ENCODE data around the gene EGFLAM. TPM values are rescaled to one million over a fixed set of nuclear protein-coding genes. Genes with fewer than 3 reads are reported as not detected.

The EGFLAM gene
- total RNA-seq, 1 experiment from 2014 or later, result 1.1 TPM

DNA sequence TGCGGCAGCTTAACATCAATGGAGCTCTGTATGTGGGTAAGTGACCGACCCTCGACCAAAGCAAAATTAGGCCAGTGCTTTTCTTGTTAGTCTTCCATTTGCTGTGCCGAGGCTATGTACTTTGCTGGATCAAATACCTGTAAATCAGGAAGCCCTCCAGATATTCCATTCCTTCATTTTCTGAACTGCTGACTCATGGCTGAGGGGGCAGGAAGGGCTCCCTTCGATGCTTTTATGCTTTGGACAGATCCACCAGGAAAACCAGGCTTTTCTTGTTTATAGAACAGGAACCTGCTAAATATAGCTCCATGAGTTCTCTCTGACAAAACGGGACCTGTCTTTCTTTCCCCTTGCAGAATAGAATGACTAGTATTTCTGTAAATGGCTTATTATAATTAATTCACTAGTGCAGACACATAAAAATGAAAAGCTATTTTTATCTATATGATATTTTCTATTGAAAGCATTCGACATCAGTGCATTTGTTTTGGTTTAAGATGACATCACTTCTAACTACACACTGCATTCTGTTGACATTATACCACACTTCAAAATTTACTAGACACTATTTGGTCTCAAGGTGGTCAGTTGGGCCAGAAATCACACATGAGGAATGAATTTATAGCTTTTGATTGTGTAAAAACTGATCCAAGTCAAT, 204.7 kb downstream of the EGFLAM start (continued):
- TF ChIP-seq, protein P1, sequence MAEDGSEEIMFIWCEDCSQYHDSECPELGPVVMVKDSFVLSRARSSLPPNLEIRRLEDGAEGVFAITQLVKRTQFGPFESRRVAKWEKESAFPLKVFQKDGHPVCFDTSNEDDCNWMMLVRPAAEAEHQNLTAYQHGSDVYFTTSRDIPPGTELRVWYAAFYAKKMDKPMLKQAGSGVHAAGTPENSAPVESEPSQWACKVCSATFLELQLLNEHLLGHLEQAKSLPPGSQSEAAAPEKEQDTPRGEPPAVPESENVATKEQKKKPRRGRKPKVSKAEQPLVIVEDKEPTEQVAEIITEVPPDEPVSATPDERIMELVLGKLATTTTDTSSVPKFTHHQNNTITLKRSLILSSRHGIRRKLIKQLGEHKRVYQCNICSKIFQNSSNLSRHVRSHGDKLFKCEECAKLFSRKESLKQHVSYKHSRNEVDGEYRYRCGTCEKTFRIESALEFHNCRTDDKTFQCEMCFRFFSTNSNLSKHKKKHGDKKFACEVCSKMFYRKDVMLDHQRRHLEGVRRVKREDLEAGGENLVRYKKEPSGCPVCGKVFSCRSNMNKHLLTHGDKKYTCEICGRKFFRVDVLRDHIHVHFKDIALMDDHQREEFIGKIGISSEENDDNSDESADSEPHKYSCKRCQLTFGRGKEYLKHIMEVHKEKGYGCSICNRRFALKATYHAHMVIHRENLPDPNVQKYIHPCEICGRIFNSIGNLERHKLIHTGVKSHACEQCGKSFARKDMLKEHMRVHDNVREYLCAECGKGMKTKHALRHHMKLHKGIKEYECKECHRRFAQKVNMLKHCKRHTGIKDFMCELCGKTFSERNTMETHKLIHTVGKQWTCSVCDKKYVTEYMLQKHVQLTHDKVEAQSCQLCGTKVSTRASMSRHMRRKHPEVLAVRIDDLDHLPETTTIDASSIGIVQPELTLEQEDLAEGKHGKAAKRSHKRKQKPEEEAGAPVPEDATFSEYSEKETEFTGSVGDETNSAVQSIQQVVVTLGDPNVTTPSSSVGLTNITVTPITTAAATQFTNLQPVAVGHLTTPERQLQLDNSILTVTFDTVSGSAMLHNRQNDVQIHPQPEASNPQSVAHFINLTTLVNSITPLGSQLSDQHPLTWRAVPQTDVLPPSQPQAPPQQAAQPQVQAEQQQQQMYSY (CRISPR knock-in tag; IDR thresholded peaks at IDR 0.05), result no peak
- TF ChIP-seq GRHL2 (CRISPR knock-in tag; IDR thresholded peaks at IDR 0.05; ENCODE audit: insufficient replicate concordance, severe bottlenecking), result no peak
- no peak for TF ChIP-seq GABPB1 (CRISPR knock-in tag; IDR thresholded peaks at IDR 0.05)
- no peak for TF ChIP-seq RELA (CRISPR knock-in tag; IDR thresholded peaks at IDR 0.05; ENCODE audit: borderline replicate concordance)
- no peak for TF ChIP-seq NFE2L1 (CRISPR knock-in tag; IDR thresholded peaks at IDR 0.05)
- TF ChIP-seq CBFB (CRISPR knock-in tag; IDR thresholded peaks at IDR 0.05; ENCODE audit: low read depth), result no peak
- TF ChIP-seq ATF1 (CRISPR knock-in tag; IDR thresholded peaks at IDR 0.05), result no peak

DNA sequence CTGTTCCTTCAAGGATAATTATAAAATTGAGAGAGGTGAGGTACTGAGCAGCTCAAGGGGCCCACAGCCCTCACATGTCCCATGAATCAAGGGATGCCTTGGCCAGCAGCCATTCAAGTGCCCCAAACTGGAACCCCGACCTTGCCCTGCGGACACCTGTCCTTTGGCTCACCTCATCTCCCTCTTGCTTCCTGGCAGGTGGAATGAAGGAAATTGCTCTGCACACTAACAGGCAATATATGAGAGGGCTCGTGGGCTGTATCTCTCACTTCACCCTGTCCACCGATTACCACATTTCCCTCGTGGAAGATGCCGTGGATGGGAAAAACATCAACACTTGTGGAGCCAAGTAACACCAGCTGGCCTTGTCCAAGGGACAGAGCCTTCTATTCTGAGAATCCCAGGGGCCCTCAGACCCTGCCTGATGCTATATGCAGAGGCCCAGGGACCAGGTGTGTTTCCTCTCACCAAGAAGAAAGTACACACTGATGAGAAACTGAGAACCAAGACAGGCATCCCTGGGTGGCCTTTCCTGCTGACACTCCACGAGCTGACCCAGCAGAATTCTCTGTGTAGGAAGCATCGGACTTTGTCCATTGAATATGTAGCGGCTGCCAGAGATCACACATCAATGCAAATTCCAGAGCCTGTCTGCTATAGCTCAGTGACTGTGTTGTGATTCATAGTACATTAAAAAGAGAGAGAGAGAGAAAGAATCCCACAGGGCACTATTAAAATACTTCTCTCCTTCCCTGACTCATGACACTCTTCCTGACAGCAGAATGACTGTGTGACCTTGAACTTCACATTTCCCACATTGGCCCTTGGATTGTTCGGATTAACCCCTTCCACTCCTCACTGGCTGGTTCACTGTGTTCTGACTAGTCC, 205.5 kb downstream of the EGFLAM start:
- H3K36me3 Mint-ChIP-seq, result no peaks in the 10 kb centered on the region
- no peak overlapping the region for H3K27ac Mint-ChIP-seq
- H3K9me3 Mint-ChIP-seq, result peaks cover 7% of the 10 kb centered on the region
- CTCF ChIA-PET, result interaction anchor here (0.7 to 2.6 kb wide), 2 partner anchors 22 to 43 kb away, joined by 4 to 13 read pairs; no protein-coding TSS in a partner anchor
- ATAC-seq (no peak), DNase-seq (ENCODE audit: low spot score) (no peak)
- POLR2A ChIA-PET, result no interaction called here
- no peaks in the 10 kb centered on the region for H3K27me3 Mint-ChIP-seq (ENCODE audit: low read depth)
- TF ChIP-seq GTF2I (CRISPR knock-in tag; conservative IDR thresholded peaks at IDR 0.05) (no peak), ZMAT4 (CRISPR knock-in tag; IDR thresholded peaks at IDR 0.05) (no peak), NFYB (CRISPR knock-in tag; conservative IDR thresholded peaks at IDR 0.05; ENCODE audit: low read depth) (no peak), KAT7 (CRISPR knock-in tag; IDR thresholded peaks at IDR 0.05; ENCODE audit: borderline replicate concordance) (no peak), ZNF281 (CRISPR knock-in tag; IDR thresholded peaks at IDR 0.05) (no peak), CBFB (CRISPR knock-in tag; IDR thresholded peaks at IDR 0.05; ENCODE audit: low read depth) (no peak), GABPB1 (CRISPR knock-in tag; IDR thresholded peaks at IDR 0.05) (no peak), ATF6 (CRISPR knock-in tag; IDR thresholded peaks at IDR 0.05) (no peak), ZNF263 (CRISPR knock-in tag; IDR thresholded peaks at IDR 0.05; ENCODE audit: low read depth) (no peak), FOXP1 (CRISPR knock-in tag; IDR thresholded peaks at IDR 0.05; ENCODE audit: borderline replicate concordance) (no peak)
- TF ChIP-seq, protein P2, sequence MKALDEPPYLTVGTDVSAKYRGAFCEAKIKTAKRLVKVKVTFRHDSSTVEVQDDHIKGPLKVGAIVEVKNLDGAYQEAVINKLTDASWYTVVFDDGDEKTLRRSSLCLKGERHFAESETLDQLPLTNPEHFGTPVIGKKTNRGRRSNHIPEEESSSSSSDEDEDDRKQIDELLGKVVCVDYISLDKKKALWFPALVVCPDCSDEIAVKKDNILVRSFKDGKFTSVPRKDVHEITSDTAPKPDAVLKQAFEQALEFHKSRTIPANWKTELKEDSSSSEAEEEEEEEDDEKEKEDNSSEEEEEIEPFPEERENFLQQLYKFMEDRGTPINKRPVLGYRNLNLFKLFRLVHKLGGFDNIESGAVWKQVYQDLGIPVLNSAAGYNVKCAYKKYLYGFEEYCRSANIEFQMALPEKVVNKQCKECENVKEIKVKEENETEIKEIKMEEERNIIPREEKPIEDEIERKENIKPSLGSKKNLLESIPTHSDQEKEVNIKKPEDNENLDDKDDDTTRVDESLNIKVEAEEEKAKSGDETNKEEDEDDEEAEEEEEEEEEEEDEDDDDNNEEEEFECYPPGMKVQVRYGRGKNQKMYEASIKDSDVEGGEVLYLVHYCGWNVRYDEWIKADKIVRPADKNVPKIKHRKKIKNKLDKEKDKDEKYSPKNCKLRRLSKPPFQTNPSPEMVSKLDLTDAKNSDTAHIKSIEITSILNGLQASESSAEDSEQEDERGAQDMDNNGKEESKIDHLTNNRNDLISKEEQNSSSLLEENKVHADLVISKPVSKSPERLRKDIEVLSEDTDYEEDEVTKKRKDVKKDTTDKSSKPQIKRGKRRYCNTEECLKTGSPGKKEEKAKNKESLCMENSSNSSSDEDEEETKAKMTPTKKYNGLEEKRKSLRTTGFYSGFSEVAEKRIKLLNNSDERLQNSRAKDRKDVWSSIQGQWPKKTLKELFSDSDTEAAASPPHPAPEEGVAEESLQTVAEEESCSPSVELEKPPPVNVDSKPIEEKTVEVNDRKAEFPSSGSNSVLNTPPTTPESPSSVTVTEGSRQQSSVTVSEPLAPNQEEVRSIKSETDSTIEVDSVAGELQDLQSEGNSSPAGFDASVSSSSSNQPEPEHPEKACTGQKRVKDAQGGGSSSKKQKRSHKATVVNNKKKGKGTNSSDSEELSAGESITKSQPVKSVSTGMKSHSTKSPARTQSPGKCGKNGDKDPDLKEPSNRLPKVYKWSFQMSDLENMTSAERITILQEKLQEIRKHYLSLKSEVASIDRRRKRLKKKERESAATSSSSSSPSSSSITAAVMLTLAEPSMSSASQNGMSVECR (CRISPR knock-in tag; IDR thresholded peaks at IDR 0.05; ENCODE audit: borderline replicate concordance), result no peak
- peaks cover 9% of the 10 kb centered on the region for H3K4me1 Mint-ChIP-seq
- no peak overlapping the region for H3K4me3 Mint-ChIP-seq
